HepG2 (cell line): ENCODE measurements around the gene TMEM53. TPM values are rescaled to one million over a fixed set of nuclear protein-coding genes. Genes with fewer than 3 reads are reported as not detected.

Experiments used
- ARID2 ChIP-seq: sonication (generic); formaldehyde crosslinking; IDR thresholded peaks from 2 replicates; pipeline ENCODE4 v1.8.1; 2022; ENCODE audit warnings: mild to moderate bottlenecking, missing genetic modification reagents, borderline replicate concordance
- BHLHE40 ChIP-seq: IDR thresholded peaks from 2 replicates; pipeline ENCODE4 v1.6.1; 2011; ENCODE audit warnings: low read length, improper control_type of control experiment
- BRD4 ChIP-seq: sonication (generic); formaldehyde crosslinking; IDR thresholded peaks from 2 replicates; pipeline ENCODE4 v1.4.0; 2020; ENCODE audit warnings: missing genetic modification reagents
- CREM ChIP-seq, 2 experiments: sonication (generic) in 1 of 2; formaldehyde crosslinking in 1 of 2; IDR thresholded peaks; 2 replicates each; pipeline versions ENCODE4 v1.4.0 to v1.6.1; 2016 to 2020; ENCODE audit warnings: antibody characterized with exemption in 1 of 2, mild to moderate bottlenecking in 1 of 2, missing genetic modification reagents in 1 of 2
- DMAP1 ChIP-seq: IDR thresholded peaks from 2 replicates; pipeline ENCODE4 v1.6.1; 2016
- FOSL2 ChIP-seq: sonication (generic); formaldehyde crosslinking; IDR thresholded peaks from 2 replicates; pipeline ENCODE4 v1.4.0; 2020; ENCODE audit warnings: missing genetic modification reagents
- HHEX ChIP-seq: IDR thresholded peaks from 2 replicates; pipeline ENCODE4 v1.6.1; 2016; ENCODE audit warnings: control low read depth
- MXD4 ChIP-seq: IDR thresholded peaks from 2 replicates; pipeline ENCODE4 v1.6.1; 2016; ENCODE audit warnings: mild to moderate bottlenecking, missing biosample characterization, missing genetic modification reagents
- NFATC3 ChIP-seq: sonication (generic); formaldehyde crosslinking; IDR thresholded peaks from 2 replicates; pipeline ENCODE4 v1.5.1; 2020; ENCODE audit warnings: mild to moderate bottlenecking, missing genetic modification reagents
- NR2F6 ChIP-seq, 2 experiments: IDR thresholded peaks; 2 replicates each; pipeline ENCODE4 v1.6.1; 2016; ENCODE audit warnings: antibody characterized with exemption in 1 of 2, mild to moderate bottlenecking in 1 of 2
- PLRG1 ChIP-seq: fragments of 450-650 bp; conservative IDR thresholded peaks from 2 replicates; pipeline ENCODE4 v1.6.1; 2016
- SIX4 ChIP-seq: sonication (generic); formaldehyde crosslinking; IDR thresholded peaks from 2 replicates; pipeline ENCODE4 v1.4.0; 2020; ENCODE audit warnings: missing genetic modification reagents
- TAF15 ChIP-seq: fragments of 200-400 bp; formaldehyde crosslinking; IDR thresholded peaks from one replicate; pipeline ENCODE4 v1.6.1; 2018; ENCODE audit warnings: mild to moderate bottlenecking, low read depth, low read length; ENCODE audit not compliant: poor library complexity, severe bottlenecking
- ZFP90 ChIP-seq: sonication (generic); formaldehyde crosslinking; IDR thresholded peaks from 2 replicates; pipeline ENCODE4 v1.8.0; 2022; ENCODE audit warnings: missing genetic modification reagents, mild to moderate bottlenecking, inconsistent platforms, borderline replicate concordance
- ZFX ChIP-seq: sonication (generic); formaldehyde crosslinking; IDR thresholded peaks from 2 replicates; pipeline ENCODE4 v1.4.0; 2020; ENCODE audit warnings: mild to moderate bottlenecking, low read depth, missing genetic modification reagents, moderate library complexity
- ZNF598 ChIP-seq: sonication (generic); formaldehyde crosslinking; IDR thresholded peaks from 2 replicates; pipeline ENCODE4 v1.5.1; 2020; ENCODE audit warnings: mild to moderate bottlenecking, missing genetic modification reagents, borderline replicate concordance
- polyA plus RNA-seq, 8 experiments: library from polyadenylated mRNA; depleted of rRNA in 3 of 8; stranded (reverse) in 7 of 8; unstranded in 1 of 8; fragments of >200 nt; fragmentation: Illumina TruSeq in 4 of 8; extraction: Trizol in 4 of 8; gene quantifications; 2 replicates each; pipeline versions ENCODE4 v1.2.1 to v1.2.3, GENCODE V29; 2011 to 2016; ENCODE audit warnings: low read depth in 4 of 8, missing spikeins in 1 of 8, mixed read lengths in 1 of 8; ENCODE audit not compliant: insufficient read depth in 1 of 8
- total RNA-seq, 5 experiments: library from RNA; depleted of rRNA; stranded (reverse); fragments of >200 nt; fragmentation: Illumina TruSeq; extraction: Trizol; gene quantifications; 2 replicates each; pipeline ENCODE4 v1.2.3, GENCODE V29; 2016; ENCODE audit warnings: low read depth in 1 of 5
- TF ChIP-seq, protein P1 (sequence below): sonication (generic); formaldehyde crosslinking; IDR thresholded peaks from 2 replicates; pipeline ENCODE4 v1.8.1; 2023; ENCODE audit warnings: mild to moderate bottlenecking, missing genetic modification reagents
- TF ChIP-seq, protein P2 (sequence below): sonication (generic); formaldehyde crosslinking; IDR thresholded peaks from 2 replicates; pipeline ENCODE4 v1.4.0; 2020; ENCODE audit warnings: mild to moderate bottlenecking, missing genetic modification reagents
- TF ChIP-seq, protein P3 (sequence below): IDR thresholded peaks from 2 replicates; pipeline ENCODE4 v1.6.1; 2012; ENCODE audit warnings: inconsistent platforms
- TF ChIP-seq, protein P4 (sequence below): sonication (generic); formaldehyde crosslinking; IDR thresholded peaks from 2 replicates; pipeline ENCODE4 v1.5.0; 2020; ENCODE audit warnings: mild to moderate bottlenecking, missing genetic modification reagents, borderline replicate concordance
- TF ChIP-seq, protein P5 (sequence below): sonication (generic); formaldehyde crosslinking; IDR thresholded peaks from 2 replicates; pipeline ENCODE4 v1.8.0; 2022; ENCODE audit warnings: missing genetic modification reagents, mild to moderate bottlenecking, moderate library complexity, borderline replicate concordance
- TF ChIP-seq, protein P6 (sequence below): sonication (generic); formaldehyde crosslinking; IDR thresholded peaks from 2 replicates; pipeline ENCODE4 v1.5.0; 2020; ENCODE audit warnings: mild to moderate bottlenecking, low read depth, missing genetic modification reagents, borderline replicate concordance

TMEM53 gene
- total and polyA plus RNA-seq, 2 of the 13 experiments (the other 11 are each of a cell fraction or from before 2014, with no cell fraction given) = 12.6 to 20.2 TPM

DNA sequence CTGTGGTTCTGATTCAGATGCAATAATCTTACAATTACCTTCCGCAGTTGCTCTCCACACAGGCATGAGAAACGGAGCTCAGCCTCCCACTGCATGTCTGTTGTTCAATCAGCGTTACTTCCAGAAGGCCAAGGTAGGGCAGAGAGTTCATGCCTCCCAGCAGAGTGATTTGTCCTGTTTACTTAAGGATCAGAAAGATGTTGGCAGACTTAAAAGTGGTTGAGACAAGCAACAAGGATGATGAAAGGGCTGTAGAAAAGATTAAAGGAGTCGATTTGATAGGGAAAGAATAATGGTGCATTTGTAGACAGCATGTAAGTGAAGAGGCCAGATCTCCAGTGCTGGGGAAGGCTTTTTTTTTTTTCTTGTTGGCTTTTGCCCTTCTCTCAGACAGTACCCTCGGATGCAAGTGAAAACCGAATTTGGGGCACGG is 26.9 kb upstream of the TMEM53 start (continued):
- TF ChIP-seq, protein P1, sequence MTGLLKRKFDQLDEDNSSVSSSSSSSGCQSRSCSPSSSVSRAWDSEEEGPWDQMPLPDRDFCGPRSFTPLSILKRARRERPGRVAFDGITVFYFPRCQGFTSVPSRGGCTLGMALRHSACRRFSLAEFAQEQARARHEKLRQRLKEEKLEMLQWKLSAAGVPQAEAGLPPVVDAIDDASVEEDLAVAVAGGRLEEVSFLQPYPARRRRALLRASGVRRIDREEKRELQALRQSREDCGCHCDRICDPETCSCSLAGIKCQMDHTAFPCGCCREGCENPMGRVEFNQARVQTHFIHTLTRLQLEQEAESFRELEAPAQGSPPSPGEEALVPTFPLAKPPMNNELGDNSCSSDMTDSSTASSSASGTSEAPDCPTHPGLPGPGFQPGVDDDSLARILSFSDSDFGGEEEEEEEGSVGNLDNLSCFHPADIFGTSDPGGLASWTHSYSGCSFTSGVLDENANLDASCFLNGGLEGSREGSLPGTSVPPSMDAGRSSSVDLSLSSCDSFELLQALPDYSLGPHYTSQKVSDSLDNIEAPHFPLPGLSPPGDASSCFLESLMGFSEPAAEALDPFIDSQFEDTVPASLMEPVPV (CRISPR knock-in tag) = no peak
- TF ChIP-seq, protein P2, sequence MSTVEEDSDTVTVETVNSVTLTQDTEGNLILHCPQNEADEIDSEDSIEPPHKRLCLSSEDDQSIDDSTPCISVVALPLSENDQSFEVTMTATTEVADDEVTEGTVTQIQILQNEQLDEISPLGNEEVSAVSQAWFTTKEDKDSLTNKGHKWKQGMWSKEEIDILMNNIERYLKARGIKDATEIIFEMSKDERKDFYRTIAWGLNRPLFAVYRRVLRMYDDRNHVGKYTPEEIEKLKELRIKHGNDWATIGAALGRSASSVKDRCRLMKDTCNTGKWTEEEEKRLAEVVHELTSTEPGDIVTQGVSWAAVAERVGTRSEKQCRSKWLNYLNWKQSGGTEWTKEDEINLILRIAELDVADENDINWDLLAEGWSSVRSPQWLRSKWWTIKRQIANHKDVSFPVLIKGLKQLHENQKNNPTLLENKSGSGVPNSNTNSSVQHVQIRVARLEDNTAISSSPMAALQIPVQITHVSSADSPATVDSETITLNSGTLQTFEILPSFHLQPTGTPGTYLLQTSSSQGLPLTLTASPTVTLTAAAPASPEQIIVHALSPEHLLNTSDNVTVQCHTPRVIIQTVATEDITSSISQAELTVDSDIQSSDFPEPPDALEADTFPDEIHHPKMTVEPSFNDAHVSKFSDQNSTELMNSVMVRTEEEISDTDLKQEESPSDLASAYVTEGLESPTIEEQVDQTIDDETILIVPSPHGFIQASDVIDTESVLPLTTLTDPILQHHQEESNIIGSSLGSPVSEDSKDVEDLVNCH (CRISPR knock-in tag) = 0 out of 2 replicates have a peak, but pooled peaks have one; percentile 17
- TF ChIP-seq BRD4 (CRISPR knock-in tag) (no peak), FOSL2 (CRISPR knock-in tag) (peak; percentile 74), ZFP90 (CRISPR knock-in tag) (no peak), NR2F6 (IDR thresholded peaks at IDR 0.05) (peak; percentile 84), NR2F6 (CRISPR knock-in tag; IDR thresholded peaks at IDR 0.05) (peak; percentile 76), DMAP1 (CRISPR knock-in tag) (no peak), SIX4 (CRISPR knock-in tag) (0 out of 2 replicates have a peak, but pooled peaks have one; percentile 35), ARID2 (CRISPR knock-in tag) (peak; percentile 63; the same call in 1 of the 2 replicates), TAF15 (no peak), HHEX (CRISPR knock-in tag) (0 out of 2 replicates have a peak, but pooled peaks have one; percentile 44), ZFX (CRISPR knock-in tag) (peak; percentile 59; the same call in 1 of the 2 replicates), ZNF598 (CRISPR knock-in tag) (no peak), MXD4 (CRISPR knock-in tag) (no peak), PLRG1 (no peak), CREM (IDR thresholded peaks at IDR 0.05) (peak; percentile 87), CREM (CRISPR knock-in tag; IDR thresholded peaks at IDR 0.05) (no peak), NFATC3 (CRISPR knock-in tag) (no peak), BHLHE40 (no peak)
- TF ChIP-seq, protein P3, sequence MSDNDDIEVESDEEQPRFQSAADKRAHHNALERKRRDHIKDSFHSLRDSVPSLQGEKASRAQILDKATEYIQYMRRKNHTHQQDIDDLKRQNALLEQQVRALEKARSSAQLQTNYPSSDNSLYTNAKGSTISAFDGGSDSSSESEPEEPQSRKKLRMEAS = 0 out of 2 replicates have a peak, but pooled peaks have one; percentile 33
- TF ChIP-seq, protein P4, sequence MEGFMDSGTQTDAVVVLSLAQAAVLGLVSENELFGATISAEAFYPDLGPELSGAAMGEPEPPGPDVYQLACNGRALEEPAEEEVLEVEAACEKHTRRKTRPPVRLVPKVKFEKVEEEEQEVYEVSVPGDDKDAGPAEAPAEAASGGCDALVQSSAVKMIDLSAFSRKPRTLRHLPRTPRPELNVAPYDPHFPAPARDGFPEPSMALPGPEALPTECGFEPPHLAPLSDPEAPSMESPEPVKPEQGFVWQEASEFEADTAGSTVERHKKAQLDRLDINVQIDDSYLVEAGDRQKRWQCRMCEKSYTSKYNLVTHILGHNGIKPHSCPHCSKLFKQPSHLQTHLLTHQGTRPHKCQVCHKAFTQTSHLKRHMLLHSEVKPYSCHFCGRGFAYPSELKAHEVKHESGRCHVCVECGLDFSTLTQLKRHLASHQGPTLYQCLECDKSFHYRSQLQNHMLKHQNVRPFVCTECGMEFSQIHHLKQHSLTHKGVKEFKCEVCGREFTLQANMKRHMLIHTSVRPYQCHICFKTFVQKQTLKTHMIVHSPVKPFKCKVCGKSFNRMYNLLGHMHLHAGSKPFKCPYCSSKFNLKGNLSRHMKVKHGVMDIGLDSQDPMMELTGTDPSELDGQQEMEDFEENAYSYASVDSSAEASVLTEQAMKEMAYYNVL (CRISPR knock-in tag) = 0 out of 2 replicates have a peak, but pooled peaks have one; percentile 54
- TF ChIP-seq, protein P5, sequence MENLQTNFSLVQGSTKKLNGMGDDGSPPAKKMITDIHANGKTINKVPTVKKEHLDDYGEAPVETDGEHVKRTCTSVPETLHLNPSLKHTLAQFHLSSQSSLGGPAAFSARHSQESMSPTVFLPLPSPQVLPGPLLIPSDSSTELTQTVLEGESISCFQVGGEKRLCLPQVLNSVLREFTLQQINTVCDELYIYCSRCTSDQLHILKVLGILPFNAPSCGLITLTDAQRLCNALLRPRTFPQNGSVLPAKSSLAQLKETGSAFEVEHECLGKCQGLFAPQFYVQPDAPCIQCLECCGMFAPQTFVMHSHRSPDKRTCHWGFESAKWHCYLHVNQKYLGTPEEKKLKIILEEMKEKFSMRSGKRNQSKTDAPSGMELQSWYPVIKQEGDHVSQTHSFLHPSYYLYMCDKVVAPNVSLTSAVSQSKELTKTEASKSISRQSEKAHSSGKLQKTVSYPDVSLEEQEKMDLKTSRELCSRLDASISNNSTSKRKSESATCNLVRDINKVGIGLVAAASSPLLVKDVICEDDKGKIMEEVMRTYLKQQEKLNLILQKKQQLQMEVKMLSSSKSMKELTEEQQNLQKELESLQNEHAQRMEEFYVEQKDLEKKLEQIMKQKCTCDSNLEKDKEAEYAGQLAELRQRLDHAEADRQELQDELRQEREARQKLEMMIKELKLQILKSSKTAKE (CRISPR knock-in tag) = peak; percentile 66; the same call in 1 of the 2 replicates
- TF ChIP-seq, protein P6, sequence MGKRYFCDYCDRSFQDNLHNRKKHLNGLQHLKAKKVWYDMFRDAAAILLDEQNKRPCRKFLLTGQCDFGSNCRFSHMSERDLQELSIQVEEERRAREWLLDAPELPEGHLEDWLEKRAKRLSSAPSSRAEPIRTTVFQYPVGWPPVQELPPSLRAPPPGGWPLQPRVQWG (CRISPR knock-in tag) = no peak
